Measurements from ENCODE around the gene DAAM2.

Gene DAAM2

GRCh38 chr6:39850736-39851297 lies 58.6 kb downstream of the DAAM2 start:
- DNase-seq: no peak

- no peak for DNase-seq
Observed at GRCh38 chr6:39851331-39851730, 59.2 kb downstream of the DAAM2 start.

- DNase-seq: no peak
Observed at GRCh38 chr6:39852324-39852723, 60.1 kb downstream of the DAAM2 start.

- DNase-seq: no peak
Observed at GRCh38 chr6:39853604-39854003, 61.4 kb downstream of the DAAM2 start.

GRCh38 chr6:39855356-39855995 lies 63.3 kb downstream of the DAAM2 start:
- DNase-seq: no peak

- DNase-seq: no peak
Observed at GRCh38 chr6:39859025-39859424, 66.8 kb downstream of the DAAM2 start.

GRCh38 chr6:39861663-39862062 lies 69.5 kb downstream of the DAAM2 start:
- DNase-seq: no peak

GRCh38 chr6:39865011-39865888 lies 73.1 kb downstream of the DAAM2 start:
- peak in 1 of 2 donors; percentile 7 for DNase-seq

- no peak for DNase-seq
Observed at GRCh38 chr6:39867592-39867991, 75.4 kb downstream of the DAAM2 start.

GRCh38 chr6:39870950-39871349 lies 78.8 kb downstream of the DAAM2 start:
- DNase-seq: no peak

- no peak for DNase-seq
Observed at GRCh38 chr6:39873439-39873838, 81.3 kb downstream of the DAAM2 start.

GRCh38 chr6:39876111-39876510 lies 83.9 kb downstream of the DAAM2 start:
- no peak for DNase-seq

- no peak for DNase-seq
Observed at GRCh38 chr6:39876826-39877225, 84.7 kb downstream of the DAAM2 start.

- DNase-seq: no peak
Observed at GRCh38 chr6:39879535-39879934, 87.4 kb downstream of the DAAM2 start.

- DNase-seq: no peak
Observed at GRCh38 chr6:39880594-39880993, 88.4 kb downstream of the DAAM2 start.

- DNase-seq: no peak
Observed at GRCh38 chr6:39881851-39882530, 89.8 kb downstream of the DAAM2 start.

GRCh38 chr6:39882531-39882899 lies 90.3 kb downstream of the DAAM2 start:
- no peak for DNase-seq

GRCh38 chr6:39884696-39885095 lies 92.5 kb downstream of the DAAM2 start:
- no peak for DNase-seq

GRCh38 chr6:39885691-39886090 lies 93.5 kb downstream of the DAAM2 start:
- no peak for DNase-seq

- no peak for DNase-seq
Observed at GRCh38 chr6:39886871-39887270, 94.7 kb downstream of the DAAM2 start.

- DNase-seq: no peak
Observed at GRCh38 chr6:39887692-39888450, 95.7 kb downstream of the DAAM2 start.

GRCh38 chr6:39889229-39889628 lies 97.1 kb downstream of the DAAM2 start:
- no peak for DNase-seq

GRCh38 chr6:39891353-39891752 lies 99.2 kb downstream of the DAAM2 start:
- DNase-seq: no peak
